HG02852 (cell line): ENCODE measurements around the gene POTEI.
"Not testable (repeated sequence)": the region's sequence is repeated elsewhere in the genome, so short reads cannot be mapped to it uniquely, and the experiment has no call there.

Experiments used
- ATAC-seq: cut with Tn5 transposase; IDR thresholded peaks from one replicate; pipeline ENCODE4 v1.9.1; 2021; ENCODE audit warnings: mild to moderate bottlenecking, moderate library complexity; ENCODE audit not compliant: unreplicated experiment

Gene POTEI

GRCh38 chr2:130491073-130491472 lies 18.1 kb downstream of the POTEI start:
- ATAC-seq, result not testable (repeated sequence)

GRCh38 chr2:130455413-130455812 lies 53.7 kb downstream of the POTEI start:
- not testable (repeated sequence) for ATAC-seq

- not testable (repeated sequence) for ATAC-seq
Measured at GRCh38 chr2:130454712-130455083, 54.4 kb downstream of the POTEI start.

- ATAC-seq, result not testable (repeated sequence)
Measured at GRCh38 chr2:130453955-130454711, 55.0 kb downstream of the POTEI start.

GRCh38 chr2:130452897-130453296 lies 56.2 kb downstream of the POTEI start:
- ATAC-seq, result not testable (repeated sequence)

- ATAC-seq, result not testable (repeated sequence)
Measured at GRCh38 chr2:130451823-130452222, 57.3 kb downstream of the POTEI start.

GRCh38 chr2:130451278-130451677 lies 57.9 kb downstream of the POTEI start:
- not testable (repeated sequence) for ATAC-seq

GRCh38 chr2:130450366-130450765 lies 58.8 kb downstream of the POTEI start:
- not testable (repeated sequence) for ATAC-seq

GRCh38 chr2:130427631-130428030 lies 81.5 kb downstream of the POTEI start:
- ATAC-seq, result peak; percentile 73

- not testable (repeated sequence) for ATAC-seq
Measured at GRCh38 chr2:130418845-130419244, 90.3 kb downstream of the POTEI start.

GRCh38 chr2:130416693-130417092 lies 92.4 kb downstream of the POTEI start:
- ATAC-seq, result not testable (repeated sequence)
